Nucleus accumbens (tissue), 56 donors: ENCODE measurements around the gene NCEH1.
"Not testable (repeated sequence)": the region's sequence is repeated elsewhere in the genome, so short reads cannot be mapped to it uniquely, and the experiment has no call there.

Source experiments
- DNase-seq, 56 donors: peaks; one replicate each; lab custom pipeline; 2025; lab: John Stamatoyannopoulos, UW

Gene NCEH1

GRCh38 chr3:172680684-172681083 is 30.2 kb downstream of the NCEH1 start:
- DNase-seq = no peak

- no peak for DNase-seq
Measured at GRCh38 chr3:172679599-172679998, 31.3 kb downstream of the NCEH1 start.

- peak in 2 of 56 donors; percentile 0 to 17 for DNase-seq
Measured at GRCh38 chr3:172678068-172678467, 32.8 kb downstream of the NCEH1 start.

- no peak for DNase-seq
Measured at GRCh38 chr3:172676196-172676922, 34.5 kb downstream of the NCEH1 start.

GRCh38 chr3:172675441-172676193 is 35.2 kb downstream of the NCEH1 start:
- DNase-seq = no peak

DNA sequence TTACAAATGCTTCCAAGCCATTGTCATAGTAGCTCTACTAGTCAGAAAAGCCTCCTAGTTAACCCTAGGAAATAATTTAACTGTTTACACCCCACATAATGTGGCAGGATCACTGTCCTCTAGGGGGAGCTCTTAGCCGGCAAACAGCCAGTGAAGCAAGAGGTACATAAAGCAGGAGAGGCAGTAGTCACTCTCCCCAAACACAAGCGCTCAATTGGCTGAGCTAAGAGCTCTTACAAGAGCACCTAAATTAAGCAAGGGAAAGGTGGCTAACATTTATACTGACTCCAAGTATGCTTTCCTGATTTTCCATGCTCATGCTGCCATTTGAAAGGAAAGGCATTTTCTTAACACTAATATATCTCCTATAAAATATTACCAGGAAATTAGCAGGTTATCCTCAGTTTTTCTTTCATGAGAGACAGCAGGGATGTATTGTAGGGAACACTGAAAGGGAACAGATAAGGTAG is 37.6 kb downstream of the NCEH1 start:
- peak in 10 of 56 donors; percentile 0 to 55 (median 12) for DNase-seq

DNA sequence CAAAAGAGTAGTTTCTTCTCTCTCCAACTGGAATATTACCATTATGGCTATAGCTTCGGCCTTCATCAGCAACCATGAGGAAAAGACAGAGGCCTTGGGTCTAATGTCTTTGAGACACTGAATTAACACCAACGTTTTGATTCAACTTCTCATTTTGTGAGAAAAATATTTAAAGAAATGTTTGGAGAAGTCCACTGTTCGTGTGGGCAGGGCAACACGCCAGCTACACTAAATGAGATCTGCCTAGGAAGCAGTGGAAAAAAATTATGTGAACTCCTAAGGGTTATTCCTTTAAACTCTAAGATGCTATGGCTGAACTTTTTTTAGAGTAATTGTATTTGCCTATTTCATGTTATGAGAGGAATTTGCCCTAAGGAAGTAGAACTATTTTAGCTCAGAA is 41.8 kb downstream of the NCEH1 start:
- DNase-seq = no peak

GRCh38 chr3:172666873-172667694 is 43.8 kb downstream of the NCEH1 start:
- peak in 48 of 56 donors; percentile 3 to 89 (median 36) for DNase-seq

DNA sequence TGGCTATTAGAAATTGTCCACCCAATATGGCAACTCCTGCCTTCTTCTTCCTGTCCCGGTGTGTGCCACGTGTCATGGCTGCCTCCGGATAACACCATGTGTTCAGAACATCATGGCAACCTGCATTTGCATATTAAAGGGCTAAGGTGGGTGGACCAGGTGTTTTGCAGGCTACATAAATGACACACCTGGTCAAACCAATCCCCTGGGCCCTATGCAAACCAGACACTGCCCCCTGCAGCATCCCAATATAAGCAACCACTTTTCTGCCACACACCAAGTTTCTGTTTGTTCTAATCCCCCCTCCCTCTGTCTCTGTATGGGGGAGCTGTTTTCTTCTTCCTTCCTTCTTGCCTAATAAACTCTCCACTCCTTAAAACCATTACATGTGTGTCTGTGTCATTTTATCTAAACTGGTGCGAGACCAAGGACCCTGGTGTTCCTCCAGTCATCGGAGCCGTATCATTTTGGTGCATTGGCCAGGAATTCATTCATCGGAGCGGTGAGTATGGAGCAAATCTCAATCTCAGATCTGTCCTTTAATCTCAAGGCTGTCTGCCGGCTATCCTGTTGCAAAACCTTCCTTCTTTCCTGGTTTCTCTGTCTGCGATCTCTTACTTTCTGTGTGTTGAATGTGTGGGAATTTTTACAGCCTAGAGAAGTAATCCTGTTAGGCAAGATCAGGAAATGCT is 44.5 kb downstream of the NCEH1 start:
- DNase-seq = no peak

- not testable (repeated sequence) for DNase-seq
Measured at GRCh38 chr3:172665510-172665909, 45.4 kb downstream of the NCEH1 start.

DNA sequence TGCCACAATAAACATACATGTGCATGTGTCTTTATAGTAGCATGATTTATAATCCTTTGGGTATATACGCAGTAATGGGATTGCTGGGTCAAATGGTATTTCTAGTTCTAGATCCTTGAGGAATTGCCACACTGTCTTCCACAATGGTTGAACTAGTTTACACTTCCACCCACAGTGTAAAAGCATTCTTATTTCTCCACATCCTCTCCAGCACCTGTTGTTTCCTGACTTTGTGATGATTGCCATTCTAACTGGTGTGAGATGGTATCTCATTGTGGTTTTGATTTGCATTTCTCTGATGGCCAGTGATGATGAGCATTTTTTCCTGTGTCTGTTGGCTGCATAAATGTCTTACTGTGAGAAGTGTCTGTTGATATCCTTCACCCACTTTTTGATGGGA is 50.4 kb downstream of the NCEH1 start:
- not testable (repeated sequence) for DNase-seq

GRCh38 chr3:172659246-172660002 is 51.4 kb downstream of the NCEH1 start:
- no peak for DNase-seq

DNA sequence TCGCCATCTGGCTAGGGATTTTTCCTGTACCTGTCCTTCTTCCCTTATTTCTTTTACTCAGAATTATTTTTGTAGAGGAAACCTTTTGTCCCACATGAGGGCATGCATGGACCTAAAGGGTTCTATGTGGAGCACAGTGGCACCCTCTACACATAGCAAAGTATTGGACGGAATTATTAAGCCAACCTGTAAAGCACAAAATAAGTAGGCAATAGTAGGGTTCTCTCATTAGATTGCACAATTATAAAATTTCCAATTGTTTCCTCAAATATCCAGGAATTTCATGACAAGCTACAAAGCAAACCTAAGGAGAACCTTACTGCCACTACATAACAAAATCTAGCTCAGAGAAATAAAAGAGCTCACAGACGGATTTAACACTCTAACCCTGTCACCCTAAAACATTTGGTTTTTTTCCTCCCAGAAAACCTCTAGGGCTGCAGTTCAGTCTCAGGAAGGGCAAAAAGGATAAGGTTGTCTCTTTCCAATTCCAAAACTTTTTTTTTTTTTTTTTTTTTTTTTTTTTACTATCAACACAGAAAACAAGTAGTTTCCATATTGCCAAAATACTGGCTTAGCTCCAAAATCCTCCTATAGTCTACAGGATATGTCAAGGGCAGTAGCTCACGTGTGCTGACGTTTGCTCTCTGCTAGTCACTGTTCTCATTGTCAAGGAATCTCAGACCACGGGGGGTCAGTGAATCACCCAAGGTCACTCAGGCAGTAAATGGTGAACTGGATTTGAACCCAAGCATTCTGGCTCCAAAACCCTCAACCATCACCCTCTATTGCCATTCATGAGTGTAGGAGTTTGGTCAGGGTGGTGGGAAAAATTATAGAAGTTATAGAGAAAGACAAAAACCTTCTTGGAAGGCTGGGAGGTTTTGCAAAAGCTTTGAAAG is 52.3 kb downstream of the NCEH1 start:
- no peak for DNase-seq

GRCh38 chr3:172656602-172657001 is 54.3 kb downstream of the NCEH1 start:
- DNase-seq = no peak

DNA sequence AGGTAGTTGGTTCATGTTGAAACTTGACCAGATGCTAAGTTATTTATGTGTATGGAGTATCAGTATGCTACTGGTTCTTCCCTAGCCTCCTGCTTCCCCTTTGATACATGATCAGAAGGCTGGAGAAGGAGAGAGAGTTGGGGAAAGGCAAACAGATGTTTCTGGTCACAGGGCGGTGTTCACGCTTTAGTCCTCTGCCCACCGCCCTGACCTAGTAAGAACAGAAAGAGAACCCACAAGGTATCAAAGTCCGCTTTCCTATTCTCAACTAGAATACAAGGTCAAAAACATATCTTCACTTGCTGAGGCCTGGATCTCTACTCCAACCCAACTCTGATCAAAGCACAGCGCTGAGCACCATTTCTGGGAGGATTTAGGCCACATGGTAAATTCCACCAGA is 55.5 kb downstream of the NCEH1 start:
- no peak for DNase-seq

- DNase-seq = no peak
Measured at GRCh38 chr3:172654470-172654869, 56.4 kb downstream of the NCEH1 start.

GRCh38 chr3:172653004-172653572 is 57.8 kb downstream of the NCEH1 start:
- peak in 1 of 56 donors; percentile 21 for DNase-seq

DNA sequence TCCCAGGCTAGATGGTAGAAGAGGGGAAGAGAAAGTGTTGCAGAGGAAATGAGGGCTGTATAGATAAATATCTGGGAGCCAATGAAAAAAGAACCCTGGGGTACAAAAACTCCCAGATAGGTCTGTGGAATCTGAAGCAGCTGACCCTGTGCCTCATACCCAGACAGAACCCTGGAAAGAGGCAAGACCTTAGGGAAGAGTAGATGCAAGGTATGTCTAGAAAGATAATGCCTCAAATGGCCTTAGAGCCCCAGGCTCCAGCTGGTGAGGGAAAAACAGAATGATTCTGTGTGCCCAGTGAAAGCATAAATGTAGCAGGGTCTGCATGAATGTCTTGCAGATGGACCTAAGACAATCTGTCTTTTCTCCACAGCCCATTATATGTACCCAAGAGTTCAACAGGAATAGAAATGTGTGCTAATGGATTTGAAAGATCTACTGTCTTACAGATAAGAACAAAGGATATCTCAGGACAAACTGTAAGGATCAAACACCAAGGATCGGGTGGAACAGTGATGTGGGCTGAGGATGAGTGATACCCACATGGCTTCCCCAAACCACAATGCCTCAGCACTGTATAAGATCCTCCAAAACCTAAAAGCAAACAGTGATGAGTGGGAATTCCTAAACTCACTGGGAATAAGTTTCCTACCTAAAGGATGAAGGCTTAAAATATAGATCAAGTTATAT is 58.8 kb downstream of the NCEH1 start:
- DNase-seq = no peak
